Measurements from ENCODE around the gene SLC34A1.

DNA sequence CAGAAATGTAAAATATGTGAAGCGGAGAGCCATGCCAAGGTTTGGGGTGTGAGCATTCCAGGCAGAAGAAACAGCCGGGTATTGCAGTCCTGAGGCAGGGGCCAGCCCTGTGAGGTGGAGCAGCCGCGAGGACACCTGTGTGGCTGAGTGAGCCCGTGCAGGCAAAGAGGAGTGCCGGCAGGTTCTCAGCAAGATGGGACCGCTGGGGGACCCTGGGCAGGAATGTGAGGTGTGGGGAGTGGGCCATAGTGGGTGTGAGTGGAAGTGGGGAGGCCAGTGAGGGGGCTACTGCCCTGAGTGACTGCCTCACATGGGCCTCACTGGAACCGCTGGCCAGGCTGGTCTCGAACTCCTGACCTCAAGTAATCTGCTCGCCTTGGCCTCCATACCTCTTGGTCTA lies 54.2 kb downstream of the SLC34A1 start:
- TF ChIP-seq EP300 (IDR thresholded peaks at IDR 0.05): no peak
- no peak for TF ChIP-seq POLR2A (IDR thresholded peaks at IDR 0.05; ENCODE audit: low read depth)
- TF ChIP-seq CTCF (IDR thresholded peaks at IDR 0.05): no peak
- no peak for TF ChIP-seq POLR2AphosphoS5 (IDR thresholded peaks at IDR 0.05)

All from esophagus muscularis mucosa (tissue), 4 donors.